ENCODE measurements around the gene MCAM.

Gene MCAM

DNA sequence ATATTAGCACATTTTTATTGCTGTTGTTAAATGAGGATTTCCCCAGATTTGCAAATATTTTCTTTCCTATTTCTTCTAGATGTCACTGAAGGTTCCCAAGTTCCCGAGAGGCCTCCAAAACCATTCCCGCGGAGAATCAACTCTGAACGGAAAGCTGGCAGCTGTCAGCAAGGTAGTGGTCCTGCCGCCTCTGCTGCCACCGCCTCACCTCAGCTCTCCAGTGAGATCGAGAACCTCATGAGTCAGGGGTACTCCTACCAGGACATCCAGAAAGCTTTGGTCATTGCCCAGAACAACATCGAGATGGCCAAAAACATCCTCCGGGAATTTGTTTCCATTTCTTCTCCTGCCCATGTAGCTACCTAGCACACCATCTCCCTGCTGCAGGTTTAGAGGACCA is 17.5 kb downstream of the MCAM start:
- peaks cover 82% of the 10 kb centered on the region for H3K36me3 ChIP-seq (ENCODE audit: control insufficient read depth, insufficient read depth, low read length)
- H3K27ac ChIP-seq (ENCODE audit: low read depth, low read length) = no peak overlapping the region
- no peaks in the 10 kb centered on the region for H3K27me3 ChIP-seq (ENCODE audit: control insufficient read depth, insufficient read depth, low read length)
- H3K9ac ChIP-seq (ENCODE audit: low read length) = no peak overlapping the region
- no peak overlapping the region for H3K4me3 ChIP-seq (ENCODE audit: low read depth, low read length)
- no peaks in the 10 kb centered on the region for H3K9me3 ChIP-seq (ENCODE audit: control insufficient read depth, insufficient read depth, low read depth, low read length)
- no peaks in the 10 kb centered on the region for H3K4me1 ChIP-seq (ENCODE audit: control insufficient read depth, insufficient read depth, low read length)

DNA sequence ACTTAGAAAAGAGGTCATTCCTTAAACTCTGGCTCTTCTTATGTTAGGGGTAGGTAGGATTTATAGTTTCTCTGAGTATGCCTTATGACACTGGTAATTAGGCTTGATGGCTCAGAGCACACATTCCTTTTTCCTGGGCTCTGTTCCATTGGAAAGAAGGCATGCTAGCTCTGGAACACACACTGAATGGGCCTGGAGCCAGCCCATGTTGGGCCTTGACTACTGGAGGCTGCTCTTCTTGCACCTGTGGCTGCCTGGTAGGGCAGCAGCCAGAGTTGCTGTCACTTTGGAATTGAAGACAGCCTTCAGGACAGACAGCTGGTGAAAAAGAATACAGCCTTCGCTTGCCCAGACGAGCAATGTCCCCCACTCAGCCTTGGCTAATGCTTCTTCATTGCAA is 18.2 kb downstream of the MCAM start:
- H3K9ac ChIP-seq (ENCODE audit: low read length) = no peak overlapping the region
- H3K4me1 ChIP-seq (ENCODE audit: control insufficient read depth, insufficient read depth, low read length) = no peaks in the 10 kb centered on the region
- peaks cover 75% of the 10 kb centered on the region for H3K36me3 ChIP-seq (ENCODE audit: control insufficient read depth, insufficient read depth, low read length)
- no peaks in the 10 kb centered on the region for H3K27me3 ChIP-seq (ENCODE audit: control insufficient read depth, insufficient read depth, low read length)
- H3K9me3 ChIP-seq (ENCODE audit: control insufficient read depth, insufficient read depth, low read depth, low read length) = no peaks in the 10 kb centered on the region
- H3K27ac ChIP-seq (ENCODE audit: low read depth, low read length) = no peak overlapping the region
- no peak overlapping the region for H3K4me3 ChIP-seq (ENCODE audit: low read depth, low read length)

DNA sequence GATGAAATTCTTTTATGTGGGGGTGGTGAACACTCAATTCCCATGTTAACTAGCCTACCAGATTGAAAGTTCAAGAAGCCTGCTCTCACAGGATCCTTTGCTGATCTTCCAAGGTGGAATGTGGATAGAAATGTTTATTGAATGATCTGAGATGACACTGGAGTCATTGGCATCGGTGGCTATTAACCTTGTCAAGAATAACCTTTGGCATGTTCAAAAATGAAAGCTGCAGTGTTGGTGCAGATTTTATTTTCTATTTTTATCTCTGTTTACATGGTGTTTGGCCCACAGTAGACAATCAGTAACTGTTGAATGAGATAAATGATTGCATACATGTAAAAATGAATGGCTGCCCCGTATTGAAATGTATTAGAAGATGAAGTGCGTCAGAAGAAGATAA is 19.0 kb downstream of the MCAM start:
- Histone ChIP-seq H3K4me3 (ENCODE audit: low read depth, low read length) (no peak overlapping the region), H3K27me3 (ENCODE audit: control insufficient read depth, insufficient read depth, low read length) (no peaks in the 10 kb centered on the region), H3K9me3 (ENCODE audit: control insufficient read depth, insufficient read depth, low read depth, low read length) (no peaks in the 10 kb centered on the region), H3K4me1 (ENCODE audit: control insufficient read depth, insufficient read depth, low read length) (no peaks in the 10 kb centered on the region), H3K9ac (ENCODE audit: low read length) (no peak overlapping the region), H3K27ac (ENCODE audit: low read depth, low read length) (no peak overlapping the region), H3K36me3 (ENCODE audit: control insufficient read depth, insufficient read depth, low read length) (peaks cover 70% of the 10 kb centered on the region)

DNA sequence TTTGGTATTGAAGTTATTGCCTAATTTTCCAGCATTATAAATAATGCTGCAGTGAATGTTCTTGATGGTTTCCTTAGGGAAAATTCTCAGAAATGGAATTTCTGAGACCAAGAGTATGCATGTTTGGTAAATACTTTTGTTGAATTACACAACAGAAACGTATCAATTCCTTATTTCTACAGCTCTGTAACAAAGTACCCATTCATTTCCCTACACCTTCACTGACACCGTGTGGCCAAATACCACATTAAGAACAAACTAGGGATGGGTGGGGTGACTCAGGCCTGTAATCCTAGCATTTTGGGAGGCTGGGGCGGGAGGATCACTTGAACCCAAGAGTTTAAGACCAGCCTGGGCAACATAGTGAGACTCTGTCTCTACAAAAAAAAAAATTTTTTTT is 21.8 kb downstream of the MCAM start:
- Histone ChIP-seq H3K36me3 (ENCODE audit: control insufficient read depth, insufficient read depth, low read length) (peaks cover 55% of the 10 kb centered on the region), H3K4me1 (ENCODE audit: control insufficient read depth, insufficient read depth, low read length) (no peaks in the 10 kb centered on the region), H3K9ac (ENCODE audit: low read length) (no peak overlapping the region), H3K27me3 (ENCODE audit: control insufficient read depth, insufficient read depth, low read length) (no peaks in the 10 kb centered on the region), H3K4me3 (ENCODE audit: low read depth, low read length) (no peak overlapping the region), H3K27ac (ENCODE audit: low read depth, low read length) (no peak overlapping the region), H3K9me3 (ENCODE audit: control insufficient read depth, insufficient read depth, low read depth, low read length) (peaks cover 3% of the 10 kb centered on the region; the same call in 1 of the 2 replicates)

DNA sequence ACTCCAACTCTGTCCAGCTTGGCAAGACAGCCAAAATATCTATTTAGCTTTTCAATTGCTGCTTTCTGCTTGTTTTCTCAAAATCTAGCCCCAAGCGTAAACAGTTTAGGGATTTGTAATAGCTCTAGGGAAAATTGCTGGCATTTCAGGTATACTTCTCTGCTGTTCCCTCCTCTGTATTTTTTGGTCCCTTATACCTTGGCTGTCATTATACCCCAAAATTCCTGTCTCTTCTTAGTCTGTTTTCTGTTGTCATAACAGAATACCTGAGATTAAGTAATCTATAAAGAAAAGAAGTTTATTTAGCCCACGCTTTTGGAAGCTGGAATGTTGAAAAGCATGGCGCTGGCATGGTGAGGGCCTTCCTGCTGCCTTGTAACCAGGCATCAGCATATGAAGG is 23.5 kb downstream of the MCAM start:
- H3K27me3 ChIP-seq (ENCODE audit: control insufficient read depth, insufficient read depth, low read length) = no peaks in the 10 kb centered on the region
- H3K27ac ChIP-seq (ENCODE audit: low read depth, low read length) = no peak overlapping the region
- H3K9me3 ChIP-seq (ENCODE audit: control insufficient read depth, insufficient read depth, low read depth, low read length) = peaks cover 5% of the 10 kb centered on the region; the same call in 1 of the 2 replicates
- peaks cover 54% of the 10 kb centered on the region for H3K36me3 ChIP-seq (ENCODE audit: control insufficient read depth, insufficient read depth, low read length)
- no peaks in the 10 kb centered on the region for H3K4me1 ChIP-seq (ENCODE audit: control insufficient read depth, insufficient read depth, low read length)
- no peak overlapping the region for H3K9ac ChIP-seq (ENCODE audit: low read length)
- no peak overlapping the region for H3K4me3 ChIP-seq (ENCODE audit: low read depth, low read length)

DNA sequence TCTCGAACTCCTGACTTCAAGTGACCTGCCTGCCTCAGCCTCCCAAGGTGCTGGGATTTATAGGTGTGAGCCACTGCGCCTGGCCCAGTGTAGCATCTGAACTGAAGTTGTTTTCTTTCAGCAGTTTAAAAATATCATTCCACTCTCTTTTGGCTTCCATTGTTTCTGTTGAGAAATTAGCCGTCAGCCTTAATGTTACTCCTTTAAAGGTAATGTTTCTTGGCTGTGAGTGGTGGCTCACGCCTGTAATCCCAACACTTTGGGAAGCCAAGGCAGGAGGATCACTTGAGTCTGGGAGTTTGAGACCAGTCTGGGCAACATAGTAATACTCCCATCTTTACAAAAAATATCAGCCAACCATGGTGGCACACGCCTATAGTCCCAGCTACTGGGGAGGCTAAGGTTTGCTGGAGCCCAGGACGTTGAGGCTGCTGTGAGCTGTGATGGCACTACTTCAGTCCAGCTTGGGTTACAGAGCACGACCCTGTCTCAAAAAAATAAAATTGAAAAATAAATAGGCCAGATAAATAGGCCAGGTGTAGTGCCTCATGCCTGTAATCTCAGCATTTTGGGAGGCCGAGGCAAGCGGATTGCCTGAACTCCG is 25.9 kb downstream of the MCAM start:
- H3K27me3 ChIP-seq (ENCODE audit: control insufficient read depth, insufficient read depth, low read length) = no peaks in the 10 kb centered on the region
- no peak overlapping the region for H3K9ac ChIP-seq (ENCODE audit: low read length)
- peaks cover 54% of the 10 kb centered on the region for H3K36me3 ChIP-seq (ENCODE audit: control insufficient read depth, insufficient read depth, low read length)
- H3K27ac ChIP-seq (ENCODE audit: low read depth, low read length) = no peak overlapping the region
- H3K9me3 ChIP-seq (ENCODE audit: control insufficient read depth, insufficient read depth, low read depth, low read length) = peaks cover 5% of the 10 kb centered on the region; the same call in 1 of the 2 replicates
- no peaks in the 10 kb centered on the region for H3K4me1 ChIP-seq (ENCODE audit: control insufficient read depth, insufficient read depth, low read length)
- H3K4me3 ChIP-seq (ENCODE audit: low read depth, low read length) = no peak overlapping the region

DNA sequence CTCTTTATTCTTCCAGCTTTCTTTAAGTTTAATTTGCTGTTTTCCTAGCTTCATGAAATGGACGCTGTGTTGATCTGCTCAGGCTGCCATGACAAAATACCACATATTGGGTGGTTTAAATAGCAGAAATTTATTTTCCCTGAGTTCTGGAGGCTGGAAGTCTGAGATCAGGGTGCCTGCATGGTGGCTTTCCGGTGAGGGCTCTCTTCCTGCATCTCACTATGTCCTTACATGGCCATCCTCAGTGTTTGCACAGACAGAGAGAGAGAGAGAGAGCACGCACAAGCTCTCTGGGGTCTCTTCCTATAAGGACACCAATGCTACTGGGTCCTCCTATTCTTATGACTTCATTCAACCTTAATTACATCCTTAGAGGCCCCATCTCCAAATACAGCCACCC is 28.7 kb downstream of the MCAM start:
- peaks cover 5% of the 10 kb centered on the region; the same call in 1 of the 2 replicates for H3K9me3 ChIP-seq (ENCODE audit: control insufficient read depth, insufficient read depth, low read depth, low read length)
- H3K27me3 ChIP-seq (ENCODE audit: control insufficient read depth, insufficient read depth, low read length) = no peaks in the 10 kb centered on the region
- no peak overlapping the region for H3K9ac ChIP-seq (ENCODE audit: low read length)
- H3K4me1 ChIP-seq (ENCODE audit: control insufficient read depth, insufficient read depth, low read length) = no peaks in the 10 kb centered on the region
- H3K36me3 ChIP-seq (ENCODE audit: control insufficient read depth, insufficient read depth, low read length) = peaks cover 61% of the 10 kb centered on the region
- H3K4me3 ChIP-seq (ENCODE audit: low read depth, low read length) = no peak overlapping the region
- H3K27ac ChIP-seq (ENCODE audit: low read depth, low read length) = no peak overlapping the region

DNA sequence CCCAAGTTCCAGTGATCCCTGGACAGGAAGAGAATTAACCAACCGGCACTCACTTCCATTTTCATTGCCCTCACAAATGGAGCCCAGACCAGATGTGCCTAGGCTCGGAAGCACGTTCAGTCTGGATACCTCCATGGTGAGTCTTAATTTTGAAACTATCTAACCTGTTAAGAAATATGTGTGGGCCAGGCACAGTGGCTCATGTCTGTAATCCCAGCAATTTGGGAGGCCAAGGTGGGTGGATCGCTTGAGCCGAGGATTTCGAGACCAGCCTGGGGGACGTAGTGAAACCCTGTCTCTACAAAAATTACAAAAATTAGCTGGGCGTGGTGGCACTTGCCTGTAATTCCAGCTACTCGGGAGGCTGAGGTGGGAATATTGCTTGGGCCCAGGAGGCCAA is 31.5 kb downstream of the MCAM start:
- Histone ChIP-seq H3K9me3 (ENCODE audit: control insufficient read depth, insufficient read depth, low read depth, low read length) (peaks cover 2% of the 10 kb centered on the region; the same call in 1 of the 2 replicates), H3K9ac (ENCODE audit: low read length) (no peak overlapping the region), H3K27me3 (ENCODE audit: control insufficient read depth, insufficient read depth, low read length) (no peaks in the 10 kb centered on the region), H3K4me3 (ENCODE audit: low read depth, low read length) (no peak overlapping the region), H3K36me3 (ENCODE audit: control insufficient read depth, insufficient read depth, low read length) (peaks cover 53% of the 10 kb centered on the region), H3K27ac (ENCODE audit: low read depth, low read length) (no peak overlapping the region), H3K4me1 (ENCODE audit: control insufficient read depth, insufficient read depth, low read length) (no peaks in the 10 kb centered on the region)

DNA sequence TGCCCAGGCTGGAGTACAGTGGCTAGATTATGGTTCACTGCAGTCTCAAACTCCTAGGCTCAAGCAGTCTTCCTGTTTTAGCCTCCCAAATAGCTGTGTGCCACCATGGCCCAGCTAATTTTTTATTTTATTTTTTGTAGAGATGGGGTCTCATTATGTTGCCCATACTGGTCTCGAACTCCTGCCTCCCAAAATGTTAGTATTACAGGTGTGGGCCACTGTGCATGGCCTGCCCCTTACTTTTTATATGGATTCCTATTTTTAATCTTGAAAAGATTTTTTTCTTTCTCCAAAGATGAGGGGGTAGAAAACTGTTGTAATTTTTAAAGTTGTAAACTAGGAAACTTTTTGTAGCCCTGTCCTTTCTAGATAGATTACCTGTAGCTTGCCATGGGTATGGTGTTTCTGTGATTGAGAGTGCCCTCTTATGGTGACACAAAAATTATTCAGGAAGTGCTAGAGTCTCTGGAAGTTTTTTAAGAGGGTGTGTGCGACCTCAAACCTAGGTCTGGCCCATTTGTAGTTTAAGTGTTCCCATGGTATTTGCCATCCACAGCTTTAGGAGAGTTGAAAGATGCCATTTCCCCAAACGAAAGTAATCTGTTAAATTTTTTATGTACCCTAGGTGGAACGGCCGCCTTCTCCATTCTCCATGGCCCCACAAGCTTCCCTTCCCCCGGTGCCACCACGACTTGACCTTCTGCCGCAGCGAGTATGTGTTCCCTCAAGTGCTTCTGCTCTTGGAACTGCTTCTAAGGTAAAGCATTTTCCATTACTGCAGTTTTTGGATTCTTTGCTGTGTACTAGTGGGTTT is 32.4 kb downstream of the MCAM start:
- Histone ChIP-seq H3K36me3 (ENCODE audit: control insufficient read depth, insufficient read depth, low read length) (peaks cover 51% of the 10 kb centered on the region), H3K9ac (ENCODE audit: low read length) (no peak overlapping the region), H3K27me3 (ENCODE audit: control insufficient read depth, insufficient read depth, low read length) (no peaks in the 10 kb centered on the region), H3K27ac (ENCODE audit: low read depth, low read length) (no peak overlapping the region), H3K4me3 (ENCODE audit: low read depth, low read length) (no peak overlapping the region), H3K9me3 (ENCODE audit: control insufficient read depth, insufficient read depth, low read depth, low read length) (no peaks in the 10 kb centered on the region), H3K4me1 (ENCODE audit: control insufficient read depth, insufficient read depth, low read length) (no peaks in the 10 kb centered on the region)

DNA sequence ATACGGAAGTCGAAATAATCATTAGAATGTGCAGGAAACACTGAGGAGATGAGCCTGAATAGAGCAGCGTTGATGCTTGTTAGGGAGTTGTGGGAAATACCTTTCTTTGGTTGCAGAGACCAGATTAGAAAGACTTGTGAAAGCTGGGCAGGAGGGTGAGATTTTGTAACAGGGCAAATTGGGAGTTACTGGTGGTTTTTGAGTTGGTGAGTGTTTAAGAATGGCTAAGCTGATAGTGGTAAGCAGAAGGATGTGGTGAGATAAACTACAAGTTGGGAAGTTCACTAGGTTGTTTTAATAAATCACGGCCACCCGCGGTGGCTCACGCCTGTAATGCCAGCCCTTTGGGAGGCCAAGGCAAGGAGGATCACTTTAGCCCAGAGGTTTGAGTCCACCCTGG is 34.4 kb downstream of the MCAM start:
- Histone ChIP-seq H3K9me3 (ENCODE audit: control insufficient read depth, insufficient read depth, low read depth, low read length) (no peaks in the 10 kb centered on the region), H3K27me3 (ENCODE audit: control insufficient read depth, insufficient read depth, low read length) (no peaks in the 10 kb centered on the region), H3K4me3 (ENCODE audit: low read depth, low read length) (no peak overlapping the region), H3K4me1 (ENCODE audit: control insufficient read depth, insufficient read depth, low read length) (no peaks in the 10 kb centered on the region), H3K36me3 (ENCODE audit: control insufficient read depth, insufficient read depth, low read length) (peaks cover 50% of the 10 kb centered on the region), H3K9ac (ENCODE audit: low read length) (no peak overlapping the region), H3K27ac (ENCODE audit: low read depth, low read length) (no peak overlapping the region)

DNA sequence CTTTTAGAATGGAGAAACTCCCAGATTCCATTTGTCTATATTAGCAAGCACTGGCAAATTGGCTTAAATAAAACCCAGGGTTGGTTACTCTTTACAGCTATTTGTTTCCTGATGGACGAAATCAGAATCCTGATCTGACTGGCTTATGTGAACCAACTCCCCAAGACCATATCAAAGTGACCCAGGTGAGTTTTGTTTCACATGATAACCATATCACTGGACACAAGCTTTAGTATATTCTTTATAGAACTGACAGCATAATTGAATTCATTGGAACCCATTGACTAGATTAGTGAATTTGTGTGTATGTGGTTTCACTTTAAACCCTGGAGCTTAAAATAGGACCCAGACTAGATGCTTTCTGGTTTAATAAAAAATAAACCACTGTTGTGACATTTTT is 39.3 kb downstream of the MCAM start:
- Histone ChIP-seq H3K27ac (ENCODE audit: low read depth, low read length) (no peak overlapping the region), H3K4me1 (ENCODE audit: control insufficient read depth, insufficient read depth, low read length) (no peaks in the 10 kb centered on the region), H3K36me3 (ENCODE audit: control insufficient read depth, insufficient read depth, low read length) (peaks cover 65% of the 10 kb centered on the region), H3K27me3 (ENCODE audit: control insufficient read depth, insufficient read depth, low read length) (no peaks in the 10 kb centered on the region), H3K9me3 (ENCODE audit: control insufficient read depth, insufficient read depth, low read depth, low read length) (no peaks in the 10 kb centered on the region), H3K4me3 (ENCODE audit: low read depth, low read length) (no peak overlapping the region), H3K9ac (ENCODE audit: low read length) (no peak overlapping the region)

Data from HUES6 (cell line).